ENCODE results near the gene MESD. TPM values are rescaled to one million over a fixed set of nuclear protein-coding genes. Genes with fewer than 3 reads are reported as not detected.

MESD gene
- total RNA-seq, 1 experiment from 2014 or later = 21.2 TPM

GRCh38 chr15:80944818-80945217 lies 44.8 kb downstream of the MESD start:
- intact Hi-C loops (cut with micrococcal nuclease) = no loop called here
- CTCF ChIA-PET = no interaction called here

GRCh38 chr15:80942746-80943565 lies 46.7 kb downstream of the MESD start:
- no peak overlapping the region for H3K9ac ChIP-seq (ENCODE audit: low read length)
- H4K20me1 ChIP-seq (ENCODE audit: low read length) = no peaks in the 10 kb centered on the region
- no peak for DNase-seq
- H3K4me2 ChIP-seq (ENCODE audit: low read length) = no peak overlapping the region
- H2AFZ ChIP-seq (ENCODE audit: low read length) = no peak overlapping the region
- H3K4me1 ChIP-seq (ENCODE audit: insufficient read depth, low read length) = no peaks in the 10 kb centered on the region
- TF ChIP-seq CTCF (conservative IDR thresholded peaks at IDR 0.05; ENCODE audit: low read depth, low read length) = no peak
- no peak for TF ChIP-seq EZH2phosphoT487 (IDR thresholded peaks at IDR 0.05; ENCODE audit: borderline replicate concordance, low read length)
- no peak for TF ChIP-seq EZH2 (IDR thresholded peaks at IDR 0.05; ENCODE audit: low read length, unreplicated experiment)
- H3K36me3 ChIP-seq (ENCODE audit: low read depth, low read length) = peaks cover 4% of the 10 kb centered on the region; the same call in 1 of the 2 replicates
- ChIA-PET POLR2A (ENCODE audit: unreplicated experiment) (no interaction called here), CTCF (no interaction called here)
- H3K27me3 ChIP-seq (ENCODE audit: low read length) = no peaks in the 10 kb centered on the region
- H3K9me3 ChIP-seq (ENCODE audit: low read length) = no peaks in the 10 kb centered on the region
- intact Hi-C loops (cut with micrococcal nuclease) = no loop called here
- no peak overlapping the region for H3K4me3 ChIP-seq (ENCODE audit: low read length)
- no peak overlapping the region for H3K27ac ChIP-seq (ENCODE audit: low read length)
- ATAC-seq = no peak
- no TSS peak for BruUV-seq (replicated peaks)
- no peaks in the 10 kb centered on the region for H3K79me2 ChIP-seq (ENCODE audit: low read length)
- no peaks in the 10 kb centered on the region for H3K9me2 ChIP-seq (replicated peaks; ENCODE audit: low read length)
- no peaks in the 10 kb centered on the region for H3F3A ChIP-seq (ENCODE audit: low read length, unreplicated experiment)

More at GRCh38 chr15:80944818-80945217, 44.8 kb downstream of the MESD start:
- Histone ChIP-seq H3K79me2 (ENCODE audit: low read length) (no peaks in the 10 kb centered on the region), H3K4me1 (ENCODE audit: insufficient read depth, low read length) (no peaks in the 10 kb centered on the region), H3K4me3 (ENCODE audit: low read length) (no peak overlapping the region), H3K36me3 (ENCODE audit: low read depth, low read length) (peaks cover 6% of the 10 kb centered on the region; the same call in 1 of the 2 replicates), H3K9me3 (ENCODE audit: low read length) (no peaks in the 10 kb centered on the region), H3F3A (ENCODE audit: low read length, unreplicated experiment) (no peaks in the 10 kb centered on the region), H3K4me2 (ENCODE audit: low read length) (no peak overlapping the region), H3K27ac (ENCODE audit: low read length) (no peak overlapping the region), H3K9me2 (replicated peaks; ENCODE audit: low read length) (no peaks in the 10 kb centered on the region), H2AFZ (ENCODE audit: low read length) (no peak overlapping the region), H3K9ac (ENCODE audit: low read length) (no peak overlapping the region), H3K27me3 (ENCODE audit: low read length) (no peaks in the 10 kb centered on the region), H4K20me1 (ENCODE audit: low read length) (no peaks in the 10 kb centered on the region)
- POLR2A ChIA-PET (ENCODE audit: unreplicated experiment) = no interaction called here
- no peak for TF ChIP-seq CTCF (conservative IDR thresholded peaks at IDR 0.05; ENCODE audit: low read depth, low read length)
- TF ChIP-seq EZH2phosphoT487 (IDR thresholded peaks at IDR 0.05; ENCODE audit: borderline replicate concordance, low read length) = no peak
- no peak for TF ChIP-seq EZH2 (IDR thresholded peaks at IDR 0.05; ENCODE audit: low read length, unreplicated experiment)
- ATAC-seq = no peak
- DNase-seq = no peak
- no TSS peak for BruUV-seq (replicated peaks)

- Histone ChIP-seq H3K79me2 (ENCODE audit: low read length) (no peaks in the 10 kb centered on the region), H2AFZ (ENCODE audit: low read length) (no peak overlapping the region), H3K4me3 (ENCODE audit: low read length) (no peak overlapping the region), H3F3A (ENCODE audit: low read length, unreplicated experiment) (no peaks in the 10 kb centered on the region), H3K9me2 (replicated peaks; ENCODE audit: low read length) (no peaks in the 10 kb centered on the region), H3K9me3 (ENCODE audit: low read length) (no peaks in the 10 kb centered on the region), H3K4me2 (ENCODE audit: low read length) (no peak overlapping the region), H3K36me3 (ENCODE audit: low read depth, low read length) (peaks cover 4% of the 10 kb centered on the region; the same call in 1 of the 2 replicates), H3K27ac (ENCODE audit: low read length) (no peak overlapping the region), H3K9ac (ENCODE audit: low read length) (no peak overlapping the region), H3K4me1 (ENCODE audit: insufficient read depth, low read length) (no peaks in the 10 kb centered on the region), H4K20me1 (ENCODE audit: low read length) (no peaks in the 10 kb centered on the region), H3K27me3 (ENCODE audit: low read length) (no peaks in the 10 kb centered on the region)
- DNase-seq (no peak), ATAC-seq (no peak)
- no TSS peak for BruUV-seq (replicated peaks)
- ChIA-PET POLR2A (ENCODE audit: unreplicated experiment) (no interaction called here), CTCF (no interaction called here)
- TF ChIP-seq CTCF (conservative IDR thresholded peaks at IDR 0.05; ENCODE audit: low read depth, low read length) (no peak), EZH2phosphoT487 (IDR thresholded peaks at IDR 0.05; ENCODE audit: borderline replicate concordance, low read length) (no peak), EZH2 (IDR thresholded peaks at IDR 0.05; ENCODE audit: low read length, unreplicated experiment) (no peak)
- intact Hi-C loops (cut with micrococcal nuclease) = no loop called here
These were observed 47.4 kb downstream of the MESD start for GRCh38 chr15:80942266-80942665.

Data from PC-3 (cell line).